CD14-positive monocyte (primary cell): ENCODE data around the gene FAM181A. TPM values are rescaled to one million over a fixed set of nuclear protein-coding genes. Genes with fewer than 3 reads are reported as not detected.

Experiments used
- DNase-seq, 3 donors: peaks; one replicate each; pipeline ENCODE4 v3.0.0-alpha.2; 2011 to 2022
- H2AFZ ChIP-seq: 2 replicates; pipeline ENCODE4 v1.6.0; 2012; ENCODE audit warnings: mild to moderate bottlenecking, low read depth, low read length, inconsistent platforms; ENCODE audit not compliant: insufficient read depth, poor library complexity, severe bottlenecking
- H3K27ac ChIP-seq, 2 donors: 1 replicate in 1 of 2; 2 replicates in 1 of 2; pipeline ENCODE4 v1.5.1; 2012 to 2013; ENCODE audit warnings: low read length in 2 of 2, control low read depth in 1 of 2, inconsistent platforms in 1 of 2, low read depth in 1 of 2, mild to moderate bottlenecking in 1 of 2
- H3K27me3 ChIP-seq, 2 donors: one replicate each; pipeline versions ENCODE4 v1.6.0 to v1.6.1; 2011 to 2013; ENCODE audit warnings: low read length in 2 of 2; ENCODE audit not compliant: control insufficient read depth in 2 of 2, insufficient read depth in 2 of 2
- H3K36me3 ChIP-seq, 2 donors: replicated peaks in 1 of 2; 1 replicate in 1 of 2; 2 replicates in 1 of 2; pipeline versions ENCODE4 v1.5.1 to v1.6.1; 2012 to 2013; ENCODE audit warnings: low read length in 2 of 2, control low read depth in 1 of 2, inconsistent platforms in 1 of 2, mild to moderate bottlenecking in 1 of 2; ENCODE audit not compliant: insufficient read depth in 2 of 2, control insufficient read depth in 1 of 2
- H3K4me1 ChIP-seq, 2 donors: 1 replicate in 1 of 2; 2 replicates in 1 of 2; pipeline versions ENCODE4 v1.5.1 to v1.6.1; 2012 to 2013; ENCODE audit warnings: low read length in 2 of 2, control low read depth in 1 of 2, inconsistent platforms in 1 of 2, mild to moderate bottlenecking in 1 of 2, moderate library complexity in 1 of 2; ENCODE audit not compliant: insufficient read depth in 2 of 2, control insufficient read depth in 1 of 2
- H3K4me2 ChIP-seq: replicated peaks from 2 replicates; pipeline ENCODE3; 2012; ENCODE audit warnings: low read length, moderate library complexity, mild to moderate bottlenecking; ENCODE audit not compliant: poor library complexity, severe bottlenecking; ENCODE audit errors: extremely low read depth
- H3K4me3 ChIP-seq, 3 experiments: fragments of 200-600 bp in 1 of 3; sonication (generic) in 1 of 3; replicated peaks in 1 of 3; 1 replicate in 2 of 3; 2 replicates in 1 of 3; pipeline ENCODE4 v1.5.1; 2011 to 2013; ENCODE audit warnings: low read length in 3 of 3, mild to moderate bottlenecking in 3 of 3, control low read depth in 2 of 3, low read depth in 2 of 3, inconsistent platforms in 1 of 3, moderate library complexity in 1 of 3
- H3K79me2 ChIP-seq: 2 replicates; pipeline ENCODE4 v1.6.0; 2012; ENCODE audit warnings: mild to moderate bottlenecking, control low read depth, inconsistent platforms, low read length, moderate library complexity; ENCODE audit not compliant: insufficient read depth
- H3K9ac ChIP-seq: 2 replicates; pipeline ENCODE4 v1.6.0; 2017; ENCODE audit warnings: low read length, mild to moderate bottlenecking; ENCODE audit not compliant: insufficient read depth, poor library complexity, severe bottlenecking
- H3K9me3 ChIP-seq, 2 donors: replicated peaks in 1 of 2; 1 replicate in 1 of 2; 2 replicates in 1 of 2; pipeline versions ENCODE4 v1.5.1 to v1.6.1; 2012 to 2013; ENCODE audit warnings: low read length in 2 of 2, control low read depth in 1 of 2; ENCODE audit not compliant: control insufficient read depth in 1 of 2, insufficient read depth in 1 of 2
- H4K20me1 ChIP-seq: 2 replicates; pipeline ENCODE4 v1.6.0; 2012; ENCODE audit warnings: mild to moderate bottlenecking, low read length, control low read depth, moderate library complexity; ENCODE audit not compliant: insufficient read depth
- H3K27ac Mint-ChIP-seq, 7 donors: one replicate each; pipeline ENCODE4 v1.8.0; 2020; ENCODE audit warnings: mild to moderate bottlenecking in 7 of 7, mixed read lengths in 7 of 7, moderate library complexity in 6 of 7, inconsistent platforms in 2 of 7
- H3K27me3 Mint-ChIP-seq, 3 donors: one replicate each; pipeline ENCODE4 v1.8.0; 2021 to 2022; ENCODE audit warnings: low read depth in 3 of 3, mild to moderate bottlenecking in 3 of 3, mixed read lengths in 3 of 3, moderate library complexity in 3 of 3, inconsistent platforms in 1 of 3
- H3K36me3 Mint-ChIP-seq, 2 donors: one replicate each; pipeline ENCODE4 v1.8.0; 2020; ENCODE audit warnings: mixed read lengths in 2 of 2, inconsistent platforms in 1 of 2, mild to moderate bottlenecking in 1 of 2
- H3K4me1 Mint-ChIP-seq: one replicate; pipeline ENCODE4 v1.8.0; 2020; ENCODE audit warnings: mild to moderate bottlenecking, mixed read lengths
- H3K4me3 Mint-ChIP-seq, 2 donors: one replicate each; pipeline ENCODE4 v1.8.0; 2020; ENCODE audit warnings: mild to moderate bottlenecking in 2 of 2, mixed read lengths in 2 of 2, moderate library complexity in 1 of 2
- H3K9me3 Mint-ChIP-seq, 7 donors: one replicate each; pipeline ENCODE4 v1.8.0; 2020 to 2022; ENCODE audit warnings: mixed read lengths in 7 of 7, mild to moderate bottlenecking in 6 of 7, moderate library complexity in 6 of 7, inconsistent platforms in 2 of 7
- CTCF ChIP-seq: fragments of 200-600 bp; IDR thresholded peaks from one replicate; pipeline ENCODE4 v1.8.0; 2022; ENCODE audit warnings: antibody characterized with exemption, mild to moderate bottlenecking
- WGBS: methylation state at CpG from one replicate; pipeline ENCODE4 v1.1.5; 2013; ENCODE audit warnings: missing lambda C conversion rate; ENCODE audit not compliant: insufficient coverage; 5-methylcytosine and 5-hydroxymethylcytosine counted together
- intact Hi-C, 2 donors: fragments of 100-400 bp; cut with micrococcal nuclease; formaldehyde crosslinking; loops; one replicate each; pipeline versions ENCODE4 v1.15.0 to v1.15.1; 2023
- polyA plus RNA-seq, 3 donors: library from polyadenylated mRNA; depleted of rRNA in 1 of 3; unstranded in 2 of 3; stranded (reverse) in 1 of 3; fragments of 300-500 nt in 2 of 3; fragments of >200 nt in 1 of 3; fragmentation: Illumina TruSeq in 2 of 3; gene quantifications; 1 replicate in 2 of 3; 2 replicates in 1 of 3; pipeline ENCODE4 v1.2.3, GENCODE V29; 2012 to 2021

FAM181A gene
- polyA plus RNA-seq, 3 donors: not detected

- no peaks in the 10 kb centered on the region for H4K20me1 ChIP-seq
- H3K4me1 ChIP-seq: peaks cover 12 to 17% of the 10 kb centered on the region in 2 donors
- H3K27me3 ChIP-seq: peaks cover 0 to 8% of the 10 kb centered on the region in 2 donors
- 87% methylated on average over 8 of the region's 16 CpGs for WGBS
- intact Hi-C loops: loop anchor here in 1 of 2 donors (2.0 kb wide), 1 partner anchor 29 kb away; no protein-coding TSS in a partner anchor
- H2AFZ ChIP-seq: no peak overlapping the region
- peaks cover 14% of the 10 kb centered on the region for H3K4me1 Mint-ChIP-seq
- H3K4me3 ChIP-seq: no peak overlapping the region
- no peak for TF ChIP-seq CTCF
- H3K9me3 Mint-ChIP-seq: peaks cover 0 to 5% (median 0%) of the 10 kb centered on the region in 7 donors
- H3K9me3 ChIP-seq: no peaks in the 10 kb centered on the region
- H3K36me3 ChIP-seq: no peaks in the 10 kb centered on the region
- peak overlapping the region in 1 of 7 donors; percentile 60 for H3K27ac Mint-ChIP-seq
- H3K79me2 ChIP-seq: no peaks in the 10 kb centered on the region
- H3K4me3 Mint-ChIP-seq: no peak overlapping the region
- no peak overlapping the region for H3K4me2 ChIP-seq
- H3K36me3 Mint-ChIP-seq: peaks cover 10 to 51% of the 10 kb centered on the region in 2 donors
- no peak overlapping the region for H3K9ac ChIP-seq
- no peak overlapping the region for H3K27ac ChIP-seq
- H3K27me3 Mint-ChIP-seq: peaks cover 13 to 19% (median 15%) of the 10 kb centered on the region in 3 donors
- DNase-seq: no peak
Measured at GRCh38 chr14:93941293-93941910, 14.3 kb downstream of the FAM181A start.

- 100% methylated on average over 3 of the region's 10 CpGs for WGBS
- H3K27me3 Mint-ChIP-seq: peaks cover 13 to 17% (median 15%) of the 10 kb centered on the region in 3 donors
- H3K9me3 Mint-ChIP-seq: peaks cover 0 to 5% (median 0%) of the 10 kb centered on the region in 7 donors
- H3K4me1 ChIP-seq: peaks cover 12 to 17% of the 10 kb centered on the region in 2 donors
- no peak for TF ChIP-seq CTCF
- peaks cover 11 to 48% of the 10 kb centered on the region in 2 donors for H3K36me3 Mint-ChIP-seq
- intact Hi-C loops: no loop called here
- H3K27ac Mint-ChIP-seq: peak overlapping the region in 1 of 7 donors; percentile 25
- H3K4me3 Mint-ChIP-seq: no peak overlapping the region
- no peak overlapping the region for H3K4me2 ChIP-seq
- no peak overlapping the region for H3K9ac ChIP-seq
- no peak overlapping the region for H2AFZ ChIP-seq
- H3K79me2 ChIP-seq: no peaks in the 10 kb centered on the region
- no peak overlapping the region for H3K4me3 ChIP-seq
- DNase-seq: no peak
- no peaks in the 10 kb centered on the region for H3K9me3 ChIP-seq
- no peaks in the 10 kb centered on the region for H4K20me1 ChIP-seq
- H3K36me3 ChIP-seq: no peaks in the 10 kb centered on the region
- peaks cover 0 to 8% of the 10 kb centered on the region in 2 donors for H3K27me3 ChIP-seq
- no peak overlapping the region for H3K27ac ChIP-seq
- H3K4me1 Mint-ChIP-seq: peaks cover 14% of the 10 kb centered on the region
Measured at GRCh38 chr14:93943052-93943451, 15.9 kb downstream of the FAM181A start.
